ENCODE data around the gene RAI14.

DNA sequence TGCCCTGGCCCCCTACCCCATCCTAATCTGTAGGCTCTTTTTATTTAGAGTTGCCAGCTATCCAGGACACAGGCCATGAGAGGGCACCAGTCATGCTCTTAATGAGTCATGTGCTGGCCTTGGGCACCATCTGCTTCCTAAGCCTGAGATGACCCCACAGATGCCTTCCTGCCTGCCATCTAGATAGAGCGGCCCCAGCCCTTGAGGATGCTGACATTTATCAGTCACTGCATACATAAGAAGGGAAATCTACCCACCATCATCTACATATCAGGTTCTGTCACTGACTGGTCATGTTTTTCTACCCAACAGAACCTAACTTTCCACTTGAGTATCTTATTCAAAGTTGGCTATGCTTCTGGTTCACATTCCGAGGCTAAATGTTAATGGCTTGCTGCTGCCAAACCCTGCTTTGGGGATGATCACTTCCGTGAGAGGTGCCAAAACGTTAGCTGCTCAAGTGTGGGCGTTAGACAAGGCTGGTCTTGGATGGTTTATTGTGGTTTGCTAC, 132.9 kb downstream of the RAI14 start:
- TF ChIP-seq, protein P1, sequence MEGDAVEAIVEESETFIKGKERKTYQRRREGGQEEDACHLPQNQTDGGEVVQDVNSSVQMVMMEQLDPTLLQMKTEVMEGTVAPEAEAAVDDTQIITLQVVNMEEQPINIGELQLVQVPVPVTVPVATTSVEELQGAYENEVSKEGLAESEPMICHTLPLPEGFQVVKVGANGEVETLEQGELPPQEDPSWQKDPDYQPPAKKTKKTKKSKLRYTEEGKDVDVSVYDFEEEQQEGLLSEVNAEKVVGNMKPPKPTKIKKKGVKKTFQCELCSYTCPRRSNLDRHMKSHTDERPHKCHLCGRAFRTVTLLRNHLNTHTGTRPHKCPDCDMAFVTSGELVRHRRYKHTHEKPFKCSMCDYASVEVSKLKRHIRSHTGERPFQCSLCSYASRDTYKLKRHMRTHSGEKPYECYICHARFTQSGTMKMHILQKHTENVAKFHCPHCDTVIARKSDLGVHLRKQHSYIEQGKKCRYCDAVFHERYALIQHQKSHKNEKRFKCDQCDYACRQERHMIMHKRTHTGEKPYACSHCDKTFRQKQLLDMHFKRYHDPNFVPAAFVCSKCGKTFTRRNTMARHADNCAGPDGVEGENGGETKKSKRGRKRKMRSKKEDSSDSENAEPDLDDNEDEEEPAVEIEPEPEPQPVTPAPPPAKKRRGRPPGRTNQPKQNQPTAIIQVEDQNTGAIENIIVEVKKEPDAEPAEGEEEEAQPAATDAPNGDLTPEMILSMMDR (IDR thresholded peaks at IDR 0.05): no peak
- TF ChIP-seq POLR2AphosphoS5 (IDR thresholded peaks at IDR 0.05; ENCODE audit: insufficient read depth in 1 of 2, low read depth in 1 of 2): no peak

Data from vagina (tissue), 2 donors.